CD4-positive, alpha-beta T cell treated with Interleukin-6 at 100 ng/mL for 8 hours (primary cell): Measurements from ENCODE around the gene TAF1C.
"Not testable (repeated sequence)": the region's sequence is repeated elsewhere in the genome, so short reads cannot be mapped to it uniquely, and the experiment has no call there.

Source experiments
- DNase-seq: peaks from one replicate; pipeline ENCODE4 v3.0.0-alpha.2; 2020; ENCODE audit warnings: mixed read lengths, low spot score

The TAF1C gene

DNA sequence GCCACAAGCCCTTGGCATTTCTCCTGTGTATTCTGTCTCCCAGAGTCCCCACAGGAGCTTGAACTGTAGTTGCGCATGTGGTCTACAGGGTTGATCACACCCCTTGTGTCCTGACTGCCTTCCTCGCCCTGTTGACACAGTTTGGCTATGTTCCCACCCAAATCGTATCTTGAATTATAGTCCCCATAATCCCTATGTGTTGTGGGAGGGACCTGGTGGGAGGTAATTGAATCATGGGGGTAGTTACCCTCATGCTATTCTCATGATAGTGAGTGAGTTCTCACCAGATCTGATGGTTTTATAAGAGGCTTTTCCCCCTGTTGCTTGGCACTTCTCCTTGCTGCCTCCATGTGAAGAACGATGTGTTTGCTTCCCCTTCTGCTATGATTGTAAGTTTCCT, 25.3 kb upstream of the TAF1C start:
- DNase-seq, result no peak

DNA sequence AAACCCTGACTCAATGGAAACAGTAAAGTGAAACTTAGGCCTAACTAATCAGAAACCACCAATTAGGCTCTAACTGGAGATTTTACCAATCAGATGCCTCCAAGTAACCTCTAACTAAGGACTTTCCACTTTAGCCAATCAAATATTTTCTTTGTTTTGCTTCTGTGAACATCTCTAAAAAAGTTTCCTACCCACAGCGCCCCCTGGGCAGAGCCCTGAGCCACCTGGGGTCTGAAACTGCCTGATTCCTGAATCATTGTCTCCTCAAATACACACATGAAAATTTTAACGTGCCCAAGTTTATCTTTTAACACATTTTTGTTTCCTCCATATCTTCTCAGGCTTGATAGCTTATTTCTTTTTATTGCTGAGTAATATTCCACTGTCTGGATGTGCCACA, 23.1 kb upstream of the TAF1C start:
- DNase-seq, result no peak

- DNase-seq, result no peak
These were observed 21.0 kb upstream of the TAF1C start for GRCh38 chr16:84207879-84208278.

DNA sequence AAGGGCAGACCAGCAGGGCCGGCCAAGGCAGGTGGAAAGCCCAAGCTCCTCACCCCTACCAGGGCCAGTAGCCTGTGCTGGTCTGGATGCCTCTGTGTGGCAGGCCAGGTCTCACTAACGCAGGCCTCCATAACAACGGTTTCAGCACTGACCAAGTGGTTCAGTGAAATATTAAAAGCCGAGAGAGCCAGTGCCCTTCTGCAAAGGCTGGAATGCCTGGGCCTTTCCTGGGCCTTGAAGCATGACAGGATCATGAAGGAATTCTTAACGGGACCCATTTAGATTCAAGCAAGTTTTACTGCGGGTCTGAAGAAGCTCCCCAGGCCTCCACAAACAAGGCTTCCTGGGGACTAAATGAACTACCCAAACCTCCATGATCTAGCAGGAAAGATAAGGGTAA, 20.4 kb upstream of the TAF1C start:
- no peak for DNase-seq

DNA sequence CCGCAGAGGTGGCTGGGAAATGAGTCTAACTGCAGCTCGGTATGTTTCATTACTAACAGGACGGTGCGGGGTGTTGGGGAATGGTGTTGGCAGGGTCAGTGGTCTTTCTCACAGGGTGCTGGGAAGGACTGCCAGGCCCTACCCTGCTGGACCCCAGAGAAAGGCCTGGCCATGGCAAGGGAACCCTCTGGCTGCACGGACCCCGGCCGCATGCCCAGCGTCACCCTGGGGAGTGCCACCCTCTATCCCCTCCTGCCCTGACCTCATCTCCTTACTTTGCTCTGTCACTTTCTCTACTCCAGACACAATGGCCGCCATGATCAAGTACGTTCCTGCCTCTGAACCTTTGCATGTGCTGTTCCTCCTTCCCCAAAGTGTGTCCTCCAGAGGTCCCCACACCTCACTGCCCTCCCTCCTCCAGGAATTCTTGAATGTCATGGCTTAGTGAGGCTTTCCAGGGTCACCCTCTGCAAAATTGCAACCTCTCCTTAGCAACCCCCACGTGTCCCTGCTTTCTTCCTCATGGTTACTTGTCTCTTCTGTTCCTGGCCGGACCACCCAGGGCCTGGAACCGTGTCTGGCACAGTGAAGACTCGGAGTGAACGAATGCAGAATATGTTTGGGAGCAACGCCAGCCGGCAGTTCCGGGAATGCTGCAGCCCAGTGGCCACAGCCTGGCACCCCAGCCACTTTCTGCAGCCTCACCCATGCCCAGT, 19.3 kb upstream of the TAF1C start:
- DNase-seq, result no peak

DNA sequence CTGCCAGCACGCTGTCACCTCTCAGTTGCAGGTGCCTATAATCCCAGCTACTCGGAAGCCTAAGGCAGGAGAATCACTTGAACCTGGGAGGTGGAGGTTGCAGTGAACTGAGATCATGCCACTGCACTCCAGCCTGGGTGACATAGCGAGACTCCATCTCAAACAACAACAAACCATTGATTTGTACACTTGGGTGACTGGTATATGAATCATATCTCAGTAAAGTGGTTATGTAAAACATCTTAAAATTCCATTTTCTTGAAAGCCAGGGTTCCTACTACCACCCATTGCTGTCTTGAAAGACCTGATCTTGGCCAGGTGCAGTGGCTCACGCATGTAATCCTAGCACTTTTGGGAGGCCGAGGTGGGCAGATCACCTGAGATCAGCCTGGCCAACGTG, 18.3 kb upstream of the TAF1C start:
- DNase-seq, result not testable (repeated sequence)

GRCh38 chr16:84204551-84204950, 17.7 kb upstream of the TAF1C start:
- not testable (repeated sequence) for DNase-seq

DNA sequence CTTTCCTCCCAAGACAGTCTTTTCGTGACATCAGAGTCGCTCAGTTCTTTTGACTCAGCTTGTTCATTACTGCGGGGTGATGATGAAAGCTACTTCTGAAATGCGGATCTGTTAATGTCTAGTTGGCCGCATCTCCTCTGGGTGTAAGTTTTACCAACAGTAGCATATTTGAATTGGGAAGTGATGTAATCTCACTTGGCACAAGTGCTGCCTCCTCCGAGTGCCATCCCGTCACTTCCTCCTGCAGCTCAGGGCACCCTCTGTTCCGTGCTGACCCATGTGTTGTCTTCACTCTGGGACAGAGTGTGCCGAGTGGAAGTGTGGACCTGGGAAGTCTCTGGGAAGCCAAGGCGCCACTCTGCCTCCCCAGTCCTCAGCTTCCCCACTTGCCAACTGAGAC, 13.0 kb upstream of the TAF1C start:
- no peak for DNase-seq

GRCh38 chr16:84199097-84199496, 12.2 kb upstream of the TAF1C start:
- no peak for DNase-seq

DNA sequence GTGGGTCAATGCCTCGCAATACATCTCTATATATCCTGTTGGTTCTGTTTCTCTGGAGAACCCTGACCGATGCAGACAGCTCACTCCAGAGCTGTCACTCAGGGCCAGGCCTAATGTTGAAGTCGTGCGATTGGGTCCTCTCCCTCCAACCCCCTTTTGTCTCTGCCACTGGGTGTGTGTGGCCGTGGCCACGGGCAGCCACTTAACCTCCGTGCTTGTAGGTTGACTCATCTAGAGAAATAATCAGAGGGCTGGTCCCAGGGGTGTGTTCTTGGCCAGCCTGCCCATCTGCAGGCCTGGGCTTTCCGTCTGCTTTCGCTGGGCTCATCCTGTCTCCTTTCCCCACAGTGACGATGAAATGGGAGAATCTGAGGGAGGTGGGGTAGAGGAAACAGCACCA, 11.5 kb upstream of the TAF1C start:
- DNase-seq, result no peak

GRCh38 chr16:84197466-84198128, 10.7 kb upstream of the TAF1C start:
- no peak for DNase-seq

GRCh38 chr16:84196727-84197394, 10.0 kb upstream of the TAF1C start:
- DNase-seq, result no peak

DNA sequence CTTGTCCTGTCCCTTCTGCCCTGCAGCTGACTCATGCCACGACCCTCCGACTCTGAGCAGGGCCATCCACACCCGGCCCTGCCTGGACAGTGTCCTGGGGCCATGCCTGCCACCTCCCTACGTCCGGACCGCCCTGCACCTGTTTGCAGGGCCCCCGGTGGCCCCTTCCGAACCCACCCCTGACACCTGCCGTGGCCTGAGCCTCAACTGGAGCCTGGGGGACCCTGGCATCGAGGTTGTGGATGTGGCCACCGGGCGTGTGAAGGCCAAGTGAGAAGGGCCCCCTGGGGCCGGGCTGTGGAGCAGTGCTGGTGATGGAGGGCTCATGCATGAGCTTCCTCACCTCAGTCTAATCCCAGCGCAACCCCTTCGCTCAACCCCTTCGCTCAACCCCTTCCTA, 9.2 kb upstream of the TAF1C start:
- no peak for DNase-seq

DNA sequence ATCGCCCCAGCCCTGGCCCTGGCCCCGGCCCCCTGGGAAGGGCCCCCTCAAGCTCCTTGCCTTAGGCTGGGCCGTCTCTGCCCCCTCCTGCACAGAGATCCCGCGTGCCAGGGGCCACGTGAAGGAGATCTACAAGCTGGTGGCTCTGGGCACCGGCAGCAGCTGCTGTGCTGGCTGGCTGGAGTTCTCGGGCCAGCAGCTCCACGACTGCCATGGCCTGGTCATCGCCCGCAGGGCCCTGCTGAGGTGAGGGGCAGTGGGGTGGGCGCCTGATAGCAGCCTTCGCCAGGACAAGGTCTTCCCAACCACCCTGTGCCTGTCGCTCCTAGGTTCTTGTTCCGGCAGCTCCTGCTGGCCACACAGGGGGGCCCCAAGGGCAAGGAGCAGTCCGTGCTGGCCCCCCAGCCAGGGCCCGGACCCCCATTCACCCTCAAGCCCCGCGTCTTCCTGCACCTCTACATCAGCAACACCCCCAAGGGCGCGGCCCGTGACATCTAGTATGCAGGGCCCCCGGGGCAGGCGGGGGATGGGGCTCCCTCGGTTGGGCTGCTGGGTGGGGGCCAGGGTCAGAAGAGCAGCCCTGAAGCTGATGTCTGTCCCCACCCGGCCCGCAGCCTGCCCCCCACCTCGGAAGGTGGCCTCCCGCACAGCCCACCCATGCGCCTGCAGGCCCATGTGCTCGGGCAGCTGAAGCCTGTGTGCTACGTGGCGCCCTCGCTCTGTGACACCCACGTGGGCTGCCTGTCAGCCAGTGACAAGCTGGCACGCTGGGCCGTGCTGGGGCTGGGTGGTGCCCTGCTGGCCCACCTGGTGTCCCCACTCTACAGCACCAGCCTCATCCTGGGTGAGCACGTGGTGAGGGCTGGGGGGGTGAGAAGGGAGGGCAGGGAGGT, 8.6 kb upstream of the TAF1C start:
- no peak for DNase-seq

DNA sequence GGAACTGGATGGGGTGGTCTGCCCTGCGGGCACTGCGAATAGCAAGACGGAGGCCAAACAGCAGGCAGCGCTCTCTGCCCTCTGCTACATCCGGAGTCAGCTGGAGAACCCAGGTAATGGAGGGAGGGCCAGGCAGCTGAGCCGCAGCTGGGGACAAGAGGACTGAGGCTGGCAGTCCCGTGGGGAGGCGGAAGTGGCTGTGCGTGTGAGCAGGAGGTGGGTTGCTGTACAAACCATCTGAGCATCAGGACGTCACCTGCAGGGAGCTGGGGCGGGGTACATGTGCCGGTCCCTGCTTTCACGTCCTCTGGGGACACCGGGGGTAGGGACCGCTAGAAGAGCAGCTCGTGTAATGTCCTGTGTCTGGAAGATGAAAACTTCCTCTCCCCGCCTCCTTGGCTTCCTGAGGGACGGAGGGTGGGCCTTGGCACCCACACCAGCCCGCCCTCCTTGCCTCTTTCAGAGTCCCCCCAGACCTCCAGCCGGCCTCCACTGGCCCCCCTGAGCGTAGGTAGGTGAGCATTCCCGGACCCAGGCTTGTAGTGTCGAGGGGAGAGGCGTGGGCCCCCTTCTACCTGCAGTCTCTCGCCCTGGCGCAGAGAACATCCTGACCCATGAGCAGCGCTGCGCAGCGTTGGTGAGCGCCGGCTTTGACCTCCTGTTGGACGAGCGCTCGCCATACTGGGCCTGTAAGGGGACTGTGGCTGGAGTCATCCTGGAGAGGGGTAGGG, 7.8 kb upstream of the TAF1C start:
- peak; percentile 38 for DNase-seq

DNA sequence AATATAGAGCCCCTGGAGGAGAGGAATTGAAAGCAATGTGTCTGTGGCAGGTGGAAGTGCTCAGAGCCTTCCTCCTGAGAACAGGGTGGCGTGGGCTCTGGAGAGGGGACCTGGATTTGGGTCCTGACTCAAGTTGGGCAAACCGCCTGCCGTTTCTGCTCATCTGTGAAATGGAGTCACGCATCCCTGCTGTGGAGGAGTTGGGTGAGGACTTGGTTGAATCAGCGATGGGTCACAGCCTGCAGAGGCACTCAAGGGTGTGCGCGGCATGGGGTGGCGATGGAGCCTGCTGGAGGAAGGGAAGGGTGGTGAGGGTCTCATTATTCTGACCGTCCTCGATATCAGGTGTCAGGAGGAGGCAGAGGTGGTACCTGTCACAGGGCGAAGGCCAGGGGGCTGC, 7.2 kb upstream of the TAF1C start:
- DNase-seq, result no peak

- DNase-seq, result no peak
These were observed 6.6 kb upstream of the TAF1C start for GRCh38 chr16:84193480-84193879.

- DNase-seq, result no peak
These were observed 4.6 kb upstream of the TAF1C start for GRCh38 chr16:84191466-84191865.

GRCh38 chr16:84190731-84191388, 4.0 kb upstream of the TAF1C start, which contains the start of gene ADAD2:
Gene ADAD2, plus strand, starts transcription at chr16:84191157. Its CDS starts 74 bp downstream, at chr16:84191231.
- no peak for DNase-seq

- DNase-seq, result no peak
These were observed 2.1 kb downstream of the TAF1C start for GRCh38 chr16:84184775-84185174.
